GM13977 (cell line): ENCODE data around the gene SIRT2.

Experiments
- DNase-seq: peaks from one replicate; pipeline ENCODE4 v3.0.0; 2012; ENCODE audit warnings: low spot score
- CTCF ChIP-seq: IDR thresholded peaks from 2 replicates; pipeline ENCODE4 v1.5.1; 2012; ENCODE audit warnings: mild to moderate bottlenecking, control low read depth; ENCODE audit not compliant: insufficient read depth; ENCODE audit errors: extremely low read depth, missing control alignments
- in situ Hi-C: fragments of 300-500 bp; cut with MboI; formaldehyde crosslinking; loops from one replicate; pipeline ENCODE4 v1.12.0; 2022; ENCODE audit warnings: low sequenced_read_pairs, low pct_unique_long_range_greater_than_20kb, mixed read lengths, inconsistent platforms; ENCODE audit not compliant: unreplicated experiment

Gene SIRT2

GRCh38 chr19:38899447-38900201 lies at the start of gene SIRT2, which contains the start of gene NFKBIB:
TSS of gene SIRT2 (minus strand) at chr19:38899618. CDS start at chr19:38899521, 97 bp downstream.
TSS of gene NFKBIB (plus strand) at chr19:38899969. CDS start at chr19:38900033, 64 bp downstream.
- peak; percentile 99 for DNase-seq
- in situ Hi-C loops = loop anchor here (25.0 kb wide), 1 partner anchor 162 kb away; the partner anchor contains the start of gene CAPN12
- peak; percentile 4 for TF ChIP-seq CTCF

- no peak for DNase-seq
- TF ChIP-seq CTCF = no peak
- in situ Hi-C loops = loop anchor here (25.0 kb wide), 1 partner anchor 534 kb away; the partner anchor contains the start of gene FAM98C
Measured at GRCh38 chr19:38946229-38947010, 47.0 kb upstream of the SIRT2 start.

- in situ Hi-C loops = loop anchor here (25.0 kb wide), 1 partner anchor 533 kb away; the partner anchor contains the start of gene FAM98C
- TF ChIP-seq CTCF = no peak
- no peak for DNase-seq
Measured at GRCh38 chr19:38945562-38946228, 46.3 kb upstream of the SIRT2 start.

GRCh38 chr19:38944981-38945506 lies 45.6 kb upstream of the SIRT2 start:
- no peak for DNase-seq
- in situ Hi-C loops = loop anchor here (25.0 kb wide), 1 partner anchor 533 kb away; the partner anchor contains the start of gene FAM98C
- TF ChIP-seq CTCF = no peak

GRCh38 chr19:38942471-38943181 lies 43.2 kb upstream of the SIRT2 start:
- no peak for TF ChIP-seq CTCF
- peak; percentile 5 for DNase-seq
- in situ Hi-C loops = loop anchor here (25.0 kb wide), 1 partner anchor 530 kb away; the partner anchor contains the start of gene FAM98C
